Natural killer cell (primary cell): Measurements from ENCODE around the gene SMARCA2. TPM values are rescaled to one million over a fixed set of nuclear protein-coding genes. Genes with fewer than 3 reads are reported as not detected.

Experiments used
- ATAC-seq, 3 donors: fragments of 150-1000 bp in 2 of 3; fragments of 200-7000 bp in 1 of 3; cut with Tn5 transposase; 1 replicate in 1 of 3; 2 replicates in 2 of 3; pipeline ENCODE4 v1.10.0; 2021; ENCODE audit warnings: mild to moderate bottlenecking in 2 of 3, moderate library complexity in 2 of 3
- DNase-seq, 2 donors: peaks; one replicate each; pipeline versions ENCODE4 v3.0.0 to v3.0.0-alpha.2; 2013 to 2021; ENCODE audit warnings: mixed read lengths in 1 of 2
- H3K27ac ChIP-seq: one replicate; pipeline ENCODE4 v1.5.1; 2013; ENCODE audit warnings: mild to moderate bottlenecking, low read length
- H3K27me3 ChIP-seq: one replicate; pipeline ENCODE4 v1.6.1; 2013; ENCODE audit warnings: low read length; ENCODE audit not compliant: control insufficient read depth, insufficient read depth
- H3K36me3 ChIP-seq: one replicate; pipeline ENCODE4 v1.6.1; 2013; ENCODE audit warnings: low read length; ENCODE audit not compliant: control insufficient read depth, insufficient read depth
- H3K4me1 ChIP-seq: one replicate; pipeline ENCODE4 v1.6.1; 2013; ENCODE audit warnings: low read length; ENCODE audit not compliant: control insufficient read depth, insufficient read depth
- H3K4me3 ChIP-seq: one replicate; pipeline ENCODE4 v1.5.1; 2013; ENCODE audit warnings: low read length
- H3K9me3 ChIP-seq: one replicate; pipeline ENCODE4 v1.6.1; 2013; ENCODE audit warnings: low read length; ENCODE audit not compliant: control insufficient read depth, insufficient read depth
- H3K27ac Mint-ChIP-seq, 2 donors: one replicate each; pipeline ENCODE4 v1.8.0; 2022; ENCODE audit warnings: mild to moderate bottlenecking in 2 of 2, mixed read lengths in 2 of 2, moderate library complexity in 1 of 2
- H3K27me3 Mint-ChIP-seq, 2 donors: one replicate each; pipeline ENCODE4 v1.8.0; 2022; ENCODE audit warnings: low read depth in 2 of 2, mixed read lengths in 2 of 2
- H3K36me3 Mint-ChIP-seq: one replicate; pipeline ENCODE4 v1.8.0; 2022; ENCODE audit warnings: mixed read lengths
- H3K4me1 Mint-ChIP-seq, 2 donors: one replicate each; pipeline ENCODE4 v1.8.0; 2022; ENCODE audit warnings: mixed read lengths in 2 of 2
- H3K4me3 Mint-ChIP-seq: one replicate; pipeline ENCODE4 v1.8.0; 2022; ENCODE audit warnings: mild to moderate bottlenecking, moderate library complexity, mixed read lengths
- H3K9me3 Mint-ChIP-seq, 2 donors: one replicate each; pipeline ENCODE4 v1.8.0; 2022; ENCODE audit warnings: mixed read lengths in 2 of 2
- CTCF ChIP-seq: fragments of 200-600 bp; IDR thresholded peaks from one replicate; pipeline ENCODE4 v1.8.0; 2022; ENCODE audit warnings: antibody characterized with exemption
- WGBS: methylation state at CpG from one replicate; pipeline ENCODE4 v1.1.7; 2013; ENCODE audit warnings: missing lambda C conversion rate; ENCODE audit not compliant: insufficient coverage; 5-methylcytosine and 5-hydroxymethylcytosine counted together
- intact Hi-C: fragments of 100-400 bp; cut with micrococcal nuclease; formaldehyde crosslinking; loops from one replicate; pipeline ENCODE4 v1.14.2; 2022
- total RNA-seq, 4 donors: library from RNA; stranded (reverse); fragments of 120-200 nt in 1 of 4; gene quantifications; one replicate each; pipeline versions ENCODE4 v1.2.3 to v1.2.4, GENCODE V29; 2013 to 2022

Gene SMARCA2
- total RNA-seq, 3 donors from 2014 or later (not counting 1 experiment from before 2014, with no cell fraction given), result 303 to 324 (median 308) TPM

GRCh38 chr9:2128141-2128540, 113.0 kb downstream of the SMARCA2 start:
- no peaks in the 10 kb centered on the region for H3K9me3 ChIP-seq
- TF ChIP-seq CTCF, result no peak
- Mint-ChIP-seq H3K4me3 (no peak overlapping the region), H3K36me3 (peaks cover 12% of the 10 kb centered on the region), H3K27me3 (no peaks in the 10 kb centered on the region), H3K27ac (peak overlapping the region; percentile 51 to 73), H3K4me1 (peaks cover 74 to 77% of the 10 kb centered on the region in 2 donors), H3K9me3 (no peaks in the 10 kb centered on the region)
- no peak overlapping the region for H3K4me3 ChIP-seq
- H3K4me1 ChIP-seq, result peaks cover 10% of the 10 kb centered on the region
- H3K36me3 ChIP-seq, result peaks cover 55% of the 10 kb centered on the region
- intact Hi-C loops, result no loop called here
- DNase-seq (no peak), ATAC-seq (no peak)
- no peaks in the 10 kb centered on the region for H3K27me3 ChIP-seq
- 96% methylated on average over 3 of the region's 3 CpGs for WGBS
- no peak overlapping the region for H3K27ac ChIP-seq

GRCh38 chr9:2128618-2129017, 113.5 kb downstream of the SMARCA2 start:
- Histone ChIP-seq H3K36me3 (peaks cover 51% of the 10 kb centered on the region), H3K27me3 (no peaks in the 10 kb centered on the region), H3K9me3 (no peaks in the 10 kb centered on the region), H3K4me3 (no peak overlapping the region), H3K4me1 (peaks cover 10% of the 10 kb centered on the region), H3K27ac (no peak overlapping the region)
- Mint-ChIP-seq H3K27me3 (no peaks in the 10 kb centered on the region), H3K36me3 (peaks cover 7% of the 10 kb centered on the region), H3K27ac (peak overlapping the region in 1 of 2 donors; percentile 73), H3K9me3 (no peaks in the 10 kb centered on the region), H3K4me1 (peaks cover 74% of the 10 kb centered on the region in 2 donors), H3K4me3 (no peak overlapping the region)
- TF ChIP-seq CTCF, result no peak
- intact Hi-C loops, result no loop called here
- ATAC-seq, result no peak
- 100% methylated on average over 1 of the region's 1 CpG for WGBS
- DNase-seq, result no peak

GRCh38 chr9:2130941-2131340, 115.8 kb downstream of the SMARCA2 start:
- H3K4me3 ChIP-seq, result no peak overlapping the region
- no peaks in the 10 kb centered on the region for H3K27me3 ChIP-seq
- no peak overlapping the region for H3K27ac ChIP-seq
- Mint-ChIP-seq H3K4me3 (no peak overlapping the region), H3K9me3 (no peaks in the 10 kb centered on the region), H3K27ac (peak overlapping the region; percentile 19 to 41), H3K4me1 (peaks cover 52 to 69% of the 10 kb centered on the region in 2 donors), H3K36me3 (no peaks in the 10 kb centered on the region), H3K27me3 (no peaks in the 10 kb centered on the region)
- ATAC-seq (no peak), DNase-seq (no peak)
- intact Hi-C loops, result loop anchor here (5.0 kb wide), 1 partner anchor 706 kb away; no protein-coding TSS in a partner anchor
- no peaks in the 10 kb centered on the region for H3K9me3 ChIP-seq
- 100% methylated on average over 2 of the region's 3 CpGs for whole genome bisulfite sequencing
- H3K36me3 ChIP-seq, result peaks cover 45% of the 10 kb centered on the region
- peaks cover 6% of the 10 kb centered on the region for H3K4me1 ChIP-seq
- no peak for TF ChIP-seq CTCF

- no peaks in the 10 kb centered on the region for H3K27me3 Mint-ChIP-seq
- H3K4me1 ChIP-seq, result no peaks in the 10 kb centered on the region
- H3K27ac Mint-ChIP-seq, result peak overlapping the region; percentile 19 to 41
- peaks cover 45% of the 10 kb centered on the region for H3K36me3 ChIP-seq
- no peaks in the 10 kb centered on the region for H3K9me3 ChIP-seq
- intact Hi-C loops, result loop anchor here (1.0 to 5.0 kb wide), 3 partner anchors 47 to 705 kb away; no protein-coding TSS in a partner anchor
- H3K27me3 ChIP-seq, result no peaks in the 10 kb centered on the region
- H3K4me3 ChIP-seq, result no peak overlapping the region
- H3K36me3 Mint-ChIP-seq, result no peaks in the 10 kb centered on the region
- H3K27ac ChIP-seq, result no peak overlapping the region
- DNase-seq (peak in 1 of 2 donors; percentile 28), ATAC-seq (peak in 1 of 3 donors; percentile 44)
- no peaks in the 10 kb centered on the region for H3K9me3 Mint-ChIP-seq
- peaks cover 43 to 60% of the 10 kb centered on the region in 2 donors for H3K4me1 Mint-ChIP-seq
- TF ChIP-seq CTCF, result peak; percentile 72
- H3K4me3 Mint-ChIP-seq, result no peak overlapping the region
- WGBS, result 57% methylated on average over 1 of the region's 3 CpGs
Measured at GRCh38 chr9:2132484-2133082, 117.4 kb downstream of the SMARCA2 start.
